Measurements from ENCODE around the gene P2RY2.
"Not testable (repeated sequence)": the region's sequence is repeated elsewhere in the genome, so short reads cannot be mapped to it uniquely, and the experiment has no call there.

The P2RY2 gene

GRCh38 chr11:73268671-73269271 lies 50.7 kb downstream of the P2RY2 start:
- DNase-seq = no peak

- no peak for DNase-seq
These were observed 51.5 kb downstream of the P2RY2 start for GRCh38 chr11:73269459-73270015.

- DNase-seq = no peak
These were observed 52.2 kb downstream of the P2RY2 start for GRCh38 chr11:73270016-73270854.

GRCh38 chr11:73270855-73271477 lies 52.9 kb downstream of the P2RY2 start:
- DNase-seq = no peak

- not testable (repeated sequence) for DNase-seq
These were observed 53.4 kb downstream of the P2RY2 start for GRCh38 chr11:73271478-73271865.

GRCh38 chr11:73271936-73272679 lies 54.0 kb downstream of the P2RY2 start, which contains the start of gene P2RY6:
P2RY6 (plus strand) TSS chr11:73272338; CDS start chr11:73296519, 24,181 bp downstream.
- DNase-seq = no peak

GRCh38 chr11:73272680-73273038 lies 54.6 kb downstream of the P2RY2 start:
- DNase-seq = no peak

- DNase-seq = no peak
These were observed 55.3 kb downstream of the P2RY2 start for GRCh38 chr11:73273222-73273895.

- not testable (repeated sequence) for DNase-seq
These were observed 56.1 kb downstream of the P2RY2 start for GRCh38 chr11:73274191-73274590.

- no peak for DNase-seq
These were observed 56.8 kb downstream of the P2RY2 start for GRCh38 chr11:73274722-73275380.

GRCh38 chr11:73275381-73275750 lies 57.3 kb downstream of the P2RY2 start:
- DNase-seq = no peak

GRCh38 chr11:73277467-73277866 lies 59.4 kb downstream of the P2RY2 start:
- no peak for DNase-seq

GRCh38 chr11:73280626-73281025 lies 62.5 kb downstream of the P2RY2 start:
- DNase-seq = no peak

- no peak for DNase-seq
These were observed 63.2 kb downstream of the P2RY2 start for GRCh38 chr11:73281201-73281741.

- DNase-seq = no peak
These were observed 63.9 kb downstream of the P2RY2 start for GRCh38 chr11:73281796-73282660.

- DNase-seq = no peak
These were observed 65.4 kb downstream of the P2RY2 start for GRCh38 chr11:73283276-73284000.

GRCh38 chr11:73284106-73284505 lies 66.0 kb downstream of the P2RY2 start:
- DNase-seq = no peak

- no peak for DNase-seq
These were observed 67.6 kb downstream of the P2RY2 start for GRCh38 chr11:73285721-73286120.

All from T-helper 2 cell (primary cell).